GM12891 (cell line): ENCODE results near the gene UNK.

Source experiments
- PAX5 ChIP-seq: IDR thresholded peaks from 2 replicates; pipeline ENCODE4 v1.6.1; 2011; ENCODE audit warnings: low read length, moderate library complexity, mild to moderate bottlenecking; ENCODE audit not compliant: insufficient read depth, severe bottlenecking
- POLR2A ChIP-seq: IDR thresholded peaks from 2 replicates; pipeline ENCODE4 v1.6.1; 2011; ENCODE audit warnings: low read depth, low read length, control low read depth
- POLR2AphosphoS5 ChIP-seq: IDR thresholded peaks from 2 replicates; pipeline ENCODE4 v1.6.1; 2011; ENCODE audit warnings: low read depth, low read length, control low read depth
- POU2F2 ChIP-seq: IDR thresholded peaks from 2 replicates; pipeline ENCODE4 v1.6.1; 2011; ENCODE audit warnings: low read depth, mild to moderate bottlenecking, control low read depth, low read length, moderate library complexity
- SPI1 ChIP-seq: IDR thresholded peaks from 2 replicates; pipeline ENCODE4 v1.6.1; 2011; ENCODE audit warnings: low read depth, low read length, control low read depth
- TAF1 ChIP-seq: IDR thresholded peaks from 2 replicates; pipeline ENCODE4 v1.6.1; 2011; ENCODE audit warnings: low read depth, low read length, control low read depth

GRCh38 chr17:75816693-75817092 is 32.1 kb downstream of the UNK start:
- TF ChIP-seq POLR2AphosphoS5 = no peak
- no peak for TF ChIP-seq POLR2A
- no peak for TF ChIP-seq TAF1
- TF ChIP-seq SPI1 = no peak
- no peak for TF ChIP-seq POU2F2
- TF ChIP-seq PAX5 = no peak
